K562 (cell line): ENCODE data around the gene PLEKHA6. TPM values are rescaled to one million over a fixed set of nuclear protein-coding genes. Genes with fewer than 3 reads are reported as not detected.
A peak's percentile ranks its signal among the peaks of the same experiment; 100 is the strongest.

Experiments
- ARNT ChIP-seq, 2 experiments: fragments of 450-650 bp; IDR thresholded peaks; 2 replicates each; pipeline ENCODE4 v1.6.1; 2016; ENCODE audit warnings: mild to moderate bottlenecking in 1 of 2
- FOSL1 ChIP-seq: fragments of 200-800 bp; sonication (Bioruptor generic); conservative IDR thresholded peaks from 2 replicates; pipeline ENCODE4 v1.6.1; 2016; ENCODE audit warnings: missing genetic modification characterization, missing compliant biosample characterization
- HDAC2 ChIP-seq: fragments of 450-650 bp; IDR thresholded peaks from 2 replicates; pipeline ENCODE4 v1.6.1; 2016; ENCODE audit warnings: mild to moderate bottlenecking
- HNRNPLL ChIP-seq: fragments of 200-400 bp; formaldehyde crosslinking; IDR thresholded peaks from 2 replicates; pipeline ENCODE4 v1.6.1; 2017; ENCODE audit warnings: low read length, low read depth, mild to moderate bottlenecking; ENCODE audit not compliant: poor library complexity, severe bottlenecking
- JUND ChIP-seq, 2 experiments: IDR thresholded peaks; 2 replicates in 1 of 2; 3 replicates in 1 of 2; pipeline ENCODE4 v1.6.1; 2011; ENCODE audit warnings: borderline replicate concordance in 2 of 2, low read depth in 2 of 2, low read length in 2 of 2, improper control_type of control experiment in 1 of 2, missing biosample characterization in 1 of 2, missing genetic modification characterization in 1 of 2, missing genetic modification reagents in 1 of 2
- MYBL2 ChIP-seq, 2 experiments: fragments of 450-650 bp in 1 of 2; sonication (generic) in 1 of 2; formaldehyde crosslinking in 1 of 2; IDR thresholded peaks; 2 replicates each; pipeline versions ENCODE4 v1.6.1 to v1.8.1; 2017 to 2022; ENCODE audit warnings: borderline replicate concordance in 1 of 2, inconsistent platforms in 1 of 2, low read depth in 1 of 2, mild to moderate bottlenecking in 1 of 2, missing genetic modification reagents in 1 of 2, moderate library complexity in 1 of 2
- NONO ChIP-seq, 2 experiments: fragments of 200-400 bp in 1 of 2; fragments of 450-650 bp in 1 of 2; formaldehyde crosslinking in 1 of 2; IDR thresholded peaks; 2 replicates each; pipeline ENCODE4 v1.6.1; 2017; ENCODE audit warnings: low read depth in 2 of 2, mild to moderate bottlenecking in 2 of 2, moderate library complexity in 2 of 2, low read length in 1 of 2
- POLR2H ChIP-seq: IDR thresholded peaks from 2 replicates; pipeline ENCODE4 v1.6.1; 2016; ENCODE audit warnings: missing genetic modification characterization, low read depth, mild to moderate bottlenecking, control low read depth, missing compliant biosample characterization, moderate library complexity
- SRSF7 ChIP-seq: fragments of 200-400 bp; formaldehyde crosslinking; optimal IDR thresholded peaks from 2 replicates; pipeline ENCODE3; 2017; ENCODE audit warnings: mild to moderate bottlenecking, low read depth, low read length
- ZNF232 ChIP-seq: sonication (generic); formaldehyde crosslinking; IDR thresholded peaks from 2 replicates; pipeline ENCODE4 v1.8.0; 2022; ENCODE audit warnings: mild to moderate bottlenecking, missing genetic modification reagents
- ZNF696 ChIP-seq: fragments of 250-450 bp; sonication (Bioruptor Pico); conservative IDR thresholded peaks from 2 replicates; pipeline ENCODE4 v1.4.0; 2020; ENCODE audit warnings: mild to moderate bottlenecking, moderate library complexity
- polyA plus RNA-seq, 8 experiments: library from polyadenylated mRNA; depleted of rRNA in 4 of 8; stranded (reverse) in 5 of 8; unstranded in 3 of 8; fragments of >200 nt; fragmentation: Nextera tagmentation in 2 of 8; fragmentation: Illumina TruSeq in 1 of 8; extraction: Ambion mirVana in 2 of 8; extraction: Trizol in 1 of 8; gene quantifications; 2 replicates each; pipeline versions ENCODE4 v1.2.1 to v1.2.3, GENCODE V29; 2011 to 2014; ENCODE audit warnings: inconsistent platforms in 1 of 8, missing spikeins in 1 of 8
- total RNA-seq, 7 experiments: library from RNA; depleted of rRNA in 6 of 7; stranded (reverse); fragments of >200 nt in 6 of 7; fragmentation: Illumina TruSeq in 2 of 7; extraction: Trizol in 2 of 7; gene quantifications; 2 replicates each; pipeline versions ENCODE4 v1.2.1 to v1.2.3, GENCODE V29; 2011 to 2021; ENCODE audit warnings: low replicate concordance in 1 of 7
- TF ChIP-seq, protein P1 (sequence below): fragments of 450-650 bp; IDR thresholded peaks from 2 replicates; pipeline ENCODE4 v1.7.0; 2016; ENCODE audit warnings: borderline replicate concordance
- TF ChIP-seq, protein P2 (sequence below): sonication (generic); formaldehyde crosslinking; IDR thresholded peaks from 2 replicates; pipeline ENCODE4 v1.8.0; 2022; ENCODE audit warnings: mild to moderate bottlenecking, missing genetic modification reagents
- TF ChIP-seq, protein P3 (sequence below), 2 experiments: IDR thresholded peaks; 2 replicates each; pipeline ENCODE4 v1.6.1; 2012; ENCODE audit warnings: improper control_type of control experiment in 2 of 2, low read depth in 2 of 2, low read length in 2 of 2, borderline replicate concordance in 1 of 2
- TF ChIP-seq, protein P4 (sequence below): fragments of 450-650 bp; formaldehyde crosslinking; IDR thresholded peaks from 2 replicates; pipeline ENCODE4 v1.4.0; 2020; ENCODE audit warnings: mild to moderate bottlenecking

Gene PLEKHA6
- total and polyA plus RNA-seq, 9 of the 15 experiments (the other 6 are each of a cell fraction or from before 2014, with no cell fraction given): under 0.01 to 0.33 (median 0.01) TPM; not detected in 4

DNA sequence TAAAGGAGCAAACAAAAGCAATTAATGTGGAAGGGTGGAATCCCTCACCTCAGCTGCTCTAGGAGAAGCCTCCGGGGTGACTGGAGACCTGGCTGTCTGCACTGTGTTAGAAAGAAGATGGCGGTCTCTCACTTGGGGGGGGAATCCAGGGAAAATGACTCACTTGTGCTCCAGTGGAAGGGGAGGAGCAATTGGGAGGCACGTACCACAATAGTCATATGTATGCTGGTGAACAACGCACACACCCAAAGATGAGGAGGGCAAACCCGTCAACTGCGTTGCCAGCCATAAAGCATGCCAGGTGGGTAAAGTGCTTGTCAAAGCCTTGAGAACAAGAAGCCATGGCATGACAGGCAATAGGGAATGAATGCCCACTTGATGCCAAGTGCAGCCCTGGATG, 22.1 kb downstream of the PLEKHA6 start (continued):
- no peak for TF ChIP-seq HNRNPLL
- no peak for TF ChIP-seq HDAC2
- TF ChIP-seq, protein P1, sequence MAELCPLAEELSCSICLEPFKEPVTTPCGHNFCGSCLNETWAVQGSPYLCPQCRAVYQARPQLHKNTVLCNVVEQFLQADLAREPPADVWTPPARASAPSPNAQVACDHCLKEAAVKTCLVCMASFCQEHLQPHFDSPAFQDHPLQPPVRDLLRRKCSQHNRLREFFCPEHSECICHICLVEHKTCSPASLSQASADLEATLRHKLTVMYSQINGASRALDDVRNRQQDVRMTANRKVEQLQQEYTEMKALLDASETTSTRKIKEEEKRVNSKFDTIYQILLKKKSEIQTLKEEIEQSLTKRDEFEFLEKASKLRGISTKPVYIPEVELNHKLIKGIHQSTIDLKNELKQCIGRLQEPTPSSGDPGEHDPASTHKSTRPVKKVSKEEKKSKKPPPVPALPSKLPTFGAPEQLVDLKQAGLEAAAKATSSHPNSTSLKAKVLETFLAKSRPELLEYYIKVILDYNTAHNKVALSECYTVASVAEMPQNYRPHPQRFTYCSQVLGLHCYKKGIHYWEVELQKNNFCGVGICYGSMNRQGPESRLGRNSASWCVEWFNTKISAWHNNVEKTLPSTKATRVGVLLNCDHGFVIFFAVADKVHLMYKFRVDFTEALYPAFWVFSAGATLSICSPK: no peak
- TF ChIP-seq ARNT (IDR thresholded peaks at IDR 0.05): no peak
- 0 out of 2 replicates have a peak, but pooled peaks have one; percentile 17 for TF ChIP-seq JUND (IDR thresholded peaks at IDR 0.05; ENCODE audit: borderline replicate concordance, low read depth, low read length)
- TF ChIP-seq JUND (tag; IDR thresholded peaks at IDR 0.05; ENCODE audit: borderline replicate concordance, low read depth, low read length): no peak
- TF ChIP-seq, protein P2, sequence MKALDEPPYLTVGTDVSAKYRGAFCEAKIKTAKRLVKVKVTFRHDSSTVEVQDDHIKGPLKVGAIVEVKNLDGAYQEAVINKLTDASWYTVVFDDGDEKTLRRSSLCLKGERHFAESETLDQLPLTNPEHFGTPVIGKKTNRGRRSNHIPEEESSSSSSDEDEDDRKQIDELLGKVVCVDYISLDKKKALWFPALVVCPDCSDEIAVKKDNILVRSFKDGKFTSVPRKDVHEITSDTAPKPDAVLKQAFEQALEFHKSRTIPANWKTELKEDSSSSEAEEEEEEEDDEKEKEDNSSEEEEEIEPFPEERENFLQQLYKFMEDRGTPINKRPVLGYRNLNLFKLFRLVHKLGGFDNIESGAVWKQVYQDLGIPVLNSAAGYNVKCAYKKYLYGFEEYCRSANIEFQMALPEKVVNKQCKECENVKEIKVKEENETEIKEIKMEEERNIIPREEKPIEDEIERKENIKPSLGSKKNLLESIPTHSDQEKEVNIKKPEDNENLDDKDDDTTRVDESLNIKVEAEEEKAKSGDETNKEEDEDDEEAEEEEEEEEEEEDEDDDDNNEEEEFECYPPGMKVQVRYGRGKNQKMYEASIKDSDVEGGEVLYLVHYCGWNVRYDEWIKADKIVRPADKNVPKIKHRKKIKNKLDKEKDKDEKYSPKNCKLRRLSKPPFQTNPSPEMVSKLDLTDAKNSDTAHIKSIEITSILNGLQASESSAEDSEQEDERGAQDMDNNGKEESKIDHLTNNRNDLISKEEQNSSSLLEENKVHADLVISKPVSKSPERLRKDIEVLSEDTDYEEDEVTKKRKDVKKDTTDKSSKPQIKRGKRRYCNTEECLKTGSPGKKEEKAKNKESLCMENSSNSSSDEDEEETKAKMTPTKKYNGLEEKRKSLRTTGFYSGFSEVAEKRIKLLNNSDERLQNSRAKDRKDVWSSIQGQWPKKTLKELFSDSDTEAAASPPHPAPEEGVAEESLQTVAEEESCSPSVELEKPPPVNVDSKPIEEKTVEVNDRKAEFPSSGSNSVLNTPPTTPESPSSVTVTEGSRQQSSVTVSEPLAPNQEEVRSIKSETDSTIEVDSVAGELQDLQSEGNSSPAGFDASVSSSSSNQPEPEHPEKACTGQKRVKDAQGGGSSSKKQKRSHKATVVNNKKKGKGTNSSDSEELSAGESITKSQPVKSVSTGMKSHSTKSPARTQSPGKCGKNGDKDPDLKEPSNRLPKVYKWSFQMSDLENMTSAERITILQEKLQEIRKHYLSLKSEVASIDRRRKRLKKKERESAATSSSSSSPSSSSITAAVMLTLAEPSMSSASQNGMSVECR: no peak
- no peak for TF ChIP-seq SRSF7
- TF ChIP-seq MYBL2 (IDR thresholded peaks at IDR 0.05; ENCODE audit: low read depth): no peak
- TF ChIP-seq MYBL2 (CRISPR knock-in tag; IDR thresholded peaks at IDR 0.05; ENCODE audit: borderline replicate concordance): no peak
- TF ChIP-seq ZNF696: no peak
- TF ChIP-seq FOSL1 (tag): peak; percentile 74
- TF ChIP-seq NONO (IDR thresholded peaks at IDR 0.05; ENCODE audit: low read depth in 2 of 2, low read length in 1 of 2): no peak
- no peak for TF ChIP-seq ZNF232
- TF ChIP-seq POLR2H (tag): no peak
- TF ChIP-seq, protein P3, sequence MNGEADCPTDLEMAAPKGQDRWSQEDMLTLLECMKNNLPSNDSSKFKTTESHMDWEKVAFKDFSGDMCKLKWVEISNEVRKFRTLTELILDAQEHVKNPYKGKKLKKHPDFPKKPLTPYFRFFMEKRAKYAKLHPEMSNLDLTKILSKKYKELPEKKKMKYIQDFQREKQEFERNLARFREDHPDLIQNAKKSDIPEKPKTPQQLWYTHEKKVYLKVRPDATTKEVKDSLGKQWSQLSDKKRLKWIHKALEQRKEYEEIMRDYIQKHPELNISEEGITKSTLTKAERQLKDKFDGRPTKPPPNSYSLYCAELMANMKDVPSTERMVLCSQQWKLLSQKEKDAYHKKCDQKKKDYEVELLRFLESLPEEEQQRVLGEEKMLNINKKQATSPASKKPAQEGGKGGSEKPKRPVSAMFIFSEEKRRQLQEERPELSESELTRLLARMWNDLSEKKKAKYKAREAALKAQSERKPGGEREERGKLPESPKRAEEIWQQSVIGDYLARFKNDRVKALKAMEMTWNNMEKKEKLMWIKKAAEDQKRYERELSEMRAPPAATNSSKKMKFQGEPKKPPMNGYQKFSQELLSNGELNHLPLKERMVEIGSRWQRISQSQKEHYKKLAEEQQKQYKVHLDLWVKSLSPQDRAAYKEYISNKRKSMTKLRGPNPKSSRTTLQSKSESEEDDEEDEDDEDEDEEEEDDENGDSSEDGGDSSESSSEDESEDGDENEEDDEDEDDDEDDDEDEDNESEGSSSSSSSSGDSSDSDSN (IDR thresholded peaks at IDR 0.05; ENCODE audit: borderline replicate concordance in 1 of 2, low read depth in 2 of 2, low read length in 2 of 2): no peak
- TF ChIP-seq, protein P4, sequence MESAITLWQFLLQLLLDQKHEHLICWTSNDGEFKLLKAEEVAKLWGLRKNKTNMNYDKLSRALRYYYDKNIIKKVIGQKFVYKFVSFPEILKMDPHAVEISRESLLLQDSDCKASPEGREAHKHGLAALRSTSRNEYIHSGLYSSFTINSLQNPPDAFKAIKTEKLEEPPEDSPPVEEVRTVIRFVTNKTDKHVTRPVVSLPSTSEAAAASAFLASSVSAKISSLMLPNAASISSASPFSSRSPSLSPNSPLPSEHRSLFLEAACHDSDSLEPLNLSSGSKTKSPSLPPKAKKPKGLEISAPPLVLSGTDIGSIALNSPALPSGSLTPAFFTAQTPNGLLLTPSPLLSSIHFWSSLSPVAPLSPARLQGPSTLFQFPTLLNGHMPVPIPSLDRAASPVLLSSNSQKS: no peak
